ENCODE results near the gene SHE. TPM values are rescaled to one million over a fixed set of nuclear protein-coding genes. Genes with fewer than 3 reads are reported as not detected.

Gene SHE
- total RNA-seq, 5 donors from 2014 or later (not counting 1 experiment from before 2014, with no cell fraction given), result 0.06 to 0.07 (median 0.06) TPM; not detected in 2

GRCh38 chr1:154547105-154547732 is 45.0 kb upstream of the SHE start:
- Mint-ChIP-seq H3K27ac (no peak overlapping the region), H3K4me3 (no peak overlapping the region), H3K9me3 (no peaks in the 10 kb centered on the region), H3K36me3 (peaks cover 32% of the 10 kb centered on the region), H3K4me1 (peaks cover 10 to 25% (median 19%) of the 10 kb centered on the region in 3 donors), H3K27me3 (peaks cover 0 to 5% of the 10 kb centered on the region in 2 donors)
- WGBS (ENCODE audit: insufficient coverage), result 91% methylated on average over 7 of the region's 11 CpGs
- ATAC-seq (replicated peaks in 1 of 4), result no peak
- peaks cover 9 to 35% of the 10 kb centered on the region in 2 donors for H3K36me3 ChIP-seq (ENCODE audit: control insufficient read depth in 2 of 2, extremely low read depth in 1 of 2, insufficient read depth in 1 of 2, low read length in 1 of 2)
- CTCF ChIA-PET, result interaction anchor here (0.5 to 1.9 kb wide), 10 partner anchors 41 to 212 kb away, joined by 3 to 25 read pairs (median 4); no protein-coding TSS in a partner anchor
- H3K4me3 ChIP-seq (ENCODE audit: control insufficient read depth in 1 of 2, extremely low read depth in 1 of 2, low read length in 1 of 2), result no peak overlapping the region
- no peaks in the 10 kb centered on the region for H3K4me1 ChIP-seq (ENCODE audit: control insufficient read depth in 1 of 2, extremely low read depth in 1 of 2, insufficient read depth in 2 of 2, low read length in 2 of 2)
- POLR2A ChIA-PET, result no interaction called here
- no peak for DNase-seq
- H3K9me3 ChIP-seq, result no peaks in the 10 kb centered on the region
- H3K27ac ChIP-seq (ENCODE audit: low read length), result no peak overlapping the region
- peaks cover 0 to 1% of the 10 kb centered on the region in 2 experiments for H3K27me3 ChIP-seq (replicated peaks in 1 of 2; ENCODE audit: control insufficient read depth in 2 of 2, extremely low read depth in 1 of 2, insufficient read depth in 2 of 2, low read length in 1 of 2)

GRCh38 chr1:154546264-154547063 is 44.3 kb upstream of the SHE start:
- Histone ChIP-seq H3K36me3 (ENCODE audit: control insufficient read depth in 2 of 2, extremely low read depth in 1 of 2, insufficient read depth in 1 of 2, low read length in 1 of 2) (peaks cover 2 to 28% of the 10 kb centered on the region in 2 donors), H3K4me1 (ENCODE audit: control insufficient read depth in 1 of 2, extremely low read depth in 1 of 2, insufficient read depth in 2 of 2, low read length in 2 of 2) (no peaks in the 10 kb centered on the region), H3K9me3 (no peaks in the 10 kb centered on the region), H3K27me3 (replicated peaks in 1 of 2; ENCODE audit: control insufficient read depth in 2 of 2, extremely low read depth in 1 of 2, insufficient read depth in 2 of 2, low read length in 1 of 2) (peaks cover 0 to 6% of the 10 kb centered on the region in 2 experiments), H3K27ac (ENCODE audit: low read length) (no peak overlapping the region), H3K4me3 (ENCODE audit: control insufficient read depth in 1 of 2, extremely low read depth in 1 of 2, low read length in 1 of 2) (no peak overlapping the region)
- no peaks in the 10 kb centered on the region for H3K9me3 Mint-ChIP-seq
- H3K27ac Mint-ChIP-seq, result peak overlapping the region in 1 of 2 donors; percentile 64
- peaks cover 24% of the 10 kb centered on the region for H3K36me3 Mint-ChIP-seq
- POLR2A ChIA-PET, result no interaction called here
- DNase-seq (peak in 32 of 35 experiments; percentile 11 to 70 (median 32)), ATAC-seq (replicated peaks in 1 of 4) (peak; percentile 65 to 89 (median 78))
- H3K27me3 Mint-ChIP-seq, result peaks cover 0 to 7% of the 10 kb centered on the region in 2 donors
- no peak overlapping the region for H3K4me3 Mint-ChIP-seq
- 100% methylated on average over 3 of the region's 13 CpGs for WGBS (ENCODE audit: insufficient coverage)
- CTCF ChIA-PET, result interaction anchor here (0.5 to 1.9 kb wide), 12 partner anchors 41 to 587 kb away, joined by 3 to 25 read pairs (median 4); no protein-coding TSS in a partner anchor
- H3K4me1 Mint-ChIP-seq, result peaks cover 10 to 25% (median 19%) of the 10 kb centered on the region in 3 donors

- ATAC-seq (replicated peaks in 1 of 4), result no peak
- no peak overlapping the region for H3K4me3 Mint-ChIP-seq
- no peaks in the 10 kb centered on the region for H3K9me3 ChIP-seq
- no peaks in the 10 kb centered on the region for H3K9me3 Mint-ChIP-seq
- H3K4me1 Mint-ChIP-seq, result no peaks in the 10 kb centered on the region
- WGBS (ENCODE audit: insufficient coverage), result 55% methylated on average over 6 of the region's 6 CpGs
- no peak overlapping the region for H3K4me3 ChIP-seq (ENCODE audit: control insufficient read depth in 1 of 2, extremely low read depth in 1 of 2, low read length in 1 of 2)
- no peak overlapping the region for H3K27ac ChIP-seq (ENCODE audit: low read length)
- no peaks in the 10 kb centered on the region for H3K36me3 Mint-ChIP-seq
- DNase-seq, result no peak
- ChIA-PET POLR2A (no interaction called here), CTCF (no interaction called here)
- no peaks in the 10 kb centered on the region for H3K36me3 ChIP-seq (ENCODE audit: control insufficient read depth in 2 of 2, extremely low read depth in 1 of 2, insufficient read depth in 1 of 2, low read length in 1 of 2)
- H3K27me3 Mint-ChIP-seq, result peaks cover 9% of the 10 kb centered on the region in 2 donors
- no peaks in the 10 kb centered on the region for H3K4me1 ChIP-seq (ENCODE audit: control insufficient read depth in 1 of 2, extremely low read depth in 1 of 2, insufficient read depth in 2 of 2, low read length in 2 of 2)
- H3K27me3 ChIP-seq (replicated peaks in 1 of 2; ENCODE audit: control insufficient read depth in 2 of 2, extremely low read depth in 1 of 2, insufficient read depth in 2 of 2, low read length in 1 of 2), result peaks cover 0 to 13% of the 10 kb centered on the region in 2 experiments
- no peak overlapping the region for H3K27ac Mint-ChIP-seq
Measured at GRCh38 chr1:154541231-154541630, 39.0 kb upstream of the SHE start.

- Mint-ChIP-seq H3K27me3 (peaks cover 9 to 15% of the 10 kb centered on the region in 2 donors), H3K4me1 (no peaks in the 10 kb centered on the region), H3K27ac (no peak overlapping the region), H3K4me3 (no peak overlapping the region), H3K36me3 (no peaks in the 10 kb centered on the region), H3K9me3 (no peaks in the 10 kb centered on the region)
- 67% methylated on average over 1 of the region's 9 CpGs for WGBS (ENCODE audit: insufficient coverage)
- Histone ChIP-seq H3K27me3 (replicated peaks in 1 of 2; ENCODE audit: control insufficient read depth in 2 of 2, extremely low read depth in 1 of 2, insufficient read depth in 2 of 2, low read length in 1 of 2) (peaks cover 0 to 17% of the 10 kb centered on the region in 2 experiments), H3K4me1 (ENCODE audit: control insufficient read depth in 1 of 2, extremely low read depth in 1 of 2, insufficient read depth in 2 of 2, low read length in 2 of 2) (no peaks in the 10 kb centered on the region), H3K4me3 (ENCODE audit: control insufficient read depth in 1 of 2, extremely low read depth in 1 of 2, low read length in 1 of 2) (no peak overlapping the region), H3K36me3 (ENCODE audit: control insufficient read depth in 2 of 2, extremely low read depth in 1 of 2, insufficient read depth in 1 of 2, low read length in 1 of 2) (no peaks in the 10 kb centered on the region), H3K27ac (ENCODE audit: low read length) (no peak overlapping the region), H3K9me3 (no peaks in the 10 kb centered on the region)
- no peak for DNase-seq
- ATAC-seq (replicated peaks in 1 of 4), result no peak
- ChIA-PET POLR2A (no interaction called here), CTCF (interaction anchor here (0.6 kb wide), 3 partner anchors 13 to 220 kb away, joined by 3 read pairs; no protein-coding TSS in a partner anchor)
Measured at GRCh38 chr1:154539486-154540483, 37.6 kb upstream of the SHE start.

GRCh38 chr1:154536570-154536969 is 34.4 kb upstream of the SHE start:
- no peak for DNase-seq
- H3K27ac Mint-ChIP-seq, result no peak overlapping the region
- CTCF ChIA-PET, result interaction anchor here in 1 of 2 donors (0.6 kb wide), 1 partner anchor 120 kb away, joined by 3 read pairs; no protein-coding TSS in a partner anchor

More at GRCh38 chr1:154536570-154536969, 34.4 kb upstream of the SHE start:
- no peak overlapping the region for H3K4me3 ChIP-seq (ENCODE audit: control insufficient read depth in 1 of 2, extremely low read depth in 1 of 2, low read length in 1 of 2)
- Mint-ChIP-seq H3K9me3 (no peaks in the 10 kb centered on the region), H3K4me1 (no peaks in the 10 kb centered on the region), H3K4me3 (no peak overlapping the region), H3K36me3 (no peaks in the 10 kb centered on the region), H3K27me3 (peaks cover 12 to 13% of the 10 kb centered on the region in 2 donors)
- POLR2A ChIA-PET, result interaction anchor here in 1 of 2 donors (0.6 kb wide), 1 partner anchor 367 kb away, joined by 4 read pairs; no protein-coding TSS in a partner anchor
- no peaks in the 10 kb centered on the region for H3K9me3 ChIP-seq
- H3K27me3 ChIP-seq (replicated peaks in 1 of 2; ENCODE audit: control insufficient read depth in 2 of 2, extremely low read depth in 1 of 2, insufficient read depth in 2 of 2, low read length in 1 of 2), result peaks cover 0 to 19% of the 10 kb centered on the region in 2 experiments
- WGBS (ENCODE audit: insufficient coverage), result no CpG with 5 or more reads among the region's 7 CpGs
- H3K27ac ChIP-seq (ENCODE audit: low read length), result no peak overlapping the region
- H3K36me3 ChIP-seq (ENCODE audit: control insufficient read depth in 2 of 2, extremely low read depth in 1 of 2, insufficient read depth in 1 of 2, low read length in 1 of 2), result no peaks in the 10 kb centered on the region
- no peaks in the 10 kb centered on the region for H3K4me1 ChIP-seq (ENCODE audit: control insufficient read depth in 1 of 2, extremely low read depth in 1 of 2, insufficient read depth in 2 of 2, low read length in 2 of 2)
- no peak for ATAC-seq (replicated peaks in 1 of 4)
